GM21390 (cell line): ENCODE results near the gene MTF2.
"Not testable (repeated sequence)": the region's sequence is repeated elsewhere in the genome, so short reads cannot be mapped to it uniquely, and the experiment has no call there.

Experiments used
- ATAC-seq: cut with Tn5 transposase; IDR thresholded peaks from one replicate; pipeline ENCODE4 v1.9.1; 2021; ENCODE audit not compliant: unreplicated experiment

MTF2 gene

DNA sequence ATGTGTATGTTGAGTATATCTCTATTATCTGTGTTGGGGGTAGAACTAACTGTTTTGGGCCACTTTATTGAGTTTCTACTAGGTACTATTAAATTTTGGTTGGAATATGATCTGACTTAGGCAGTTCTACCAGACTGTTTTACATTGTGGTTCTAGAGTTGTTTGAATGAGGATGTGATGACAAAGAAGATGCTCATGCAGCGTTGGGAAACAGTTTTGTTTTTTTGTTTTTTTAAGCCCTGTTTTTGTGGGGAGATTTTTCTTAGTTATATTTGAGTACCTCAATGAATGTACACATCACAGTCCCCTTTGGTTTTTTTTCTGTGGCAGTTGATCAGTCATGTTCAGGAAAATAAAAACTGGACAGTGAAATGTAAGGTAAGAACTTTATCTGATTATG, 61.0 kb downstream of the MTF2 start:
- ATAC-seq: no peak

DNA sequence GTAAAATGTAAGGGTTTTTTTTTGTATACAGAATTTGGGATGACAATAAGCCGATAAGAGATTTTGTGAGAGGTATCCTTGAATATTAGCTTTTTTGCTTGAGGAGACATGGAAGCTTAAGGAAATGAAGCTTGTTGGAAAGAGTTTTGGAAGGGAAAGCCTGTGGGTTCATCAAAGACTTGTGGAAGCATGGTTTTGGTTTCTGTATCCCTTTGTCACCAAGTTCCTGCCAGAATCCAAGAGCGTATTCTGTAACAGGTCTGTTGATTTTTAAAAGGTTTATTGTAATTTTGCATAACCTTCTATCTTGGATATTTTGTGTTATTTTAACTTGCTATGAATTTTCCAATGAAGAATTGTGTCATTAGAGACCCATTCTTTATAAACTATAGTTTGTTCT, 63.1 kb downstream of the MTF2 start:
- ATAC-seq: no peak

DNA sequence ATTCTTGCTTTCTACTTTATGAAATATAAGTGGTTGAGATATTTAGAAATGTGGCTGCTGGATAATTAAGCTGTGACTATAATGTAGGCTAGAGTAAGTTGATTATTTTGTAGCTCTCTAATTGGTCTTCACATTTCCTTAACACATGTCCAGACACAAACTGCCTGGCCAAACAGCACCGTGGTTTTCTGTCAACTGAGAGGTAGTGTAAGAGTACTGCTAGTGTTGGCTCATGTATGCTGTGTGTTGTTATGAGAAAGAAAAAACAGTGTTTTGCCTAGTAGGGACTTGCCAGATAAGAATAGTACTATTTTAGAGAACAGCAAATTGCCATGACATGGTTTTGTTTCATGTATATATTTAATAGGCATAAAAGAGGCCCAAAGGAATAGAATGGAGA, 64.1 kb downstream of the MTF2 start:
- ATAC-seq: no peak

DNA sequence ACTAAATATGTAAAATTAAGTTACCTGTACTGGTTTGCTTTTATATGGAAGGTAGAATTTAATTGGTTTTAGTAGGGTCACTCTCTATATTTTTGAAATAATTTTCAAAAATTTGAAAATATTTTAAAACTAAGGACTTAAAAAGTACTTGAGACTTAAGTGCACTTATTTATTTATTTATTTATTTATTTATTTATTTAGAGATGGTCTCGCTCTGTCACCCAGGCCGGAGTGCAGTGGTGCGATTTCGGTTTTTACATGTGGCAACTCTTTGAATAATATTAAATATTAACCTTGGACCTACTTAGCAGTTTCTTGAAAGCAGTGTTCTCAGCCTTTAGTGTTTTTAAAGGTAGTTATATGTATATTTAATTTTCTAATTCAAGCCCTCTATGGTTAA, 64.7 kb downstream of the MTF2 start:
- no peak for ATAC-seq

DNA sequence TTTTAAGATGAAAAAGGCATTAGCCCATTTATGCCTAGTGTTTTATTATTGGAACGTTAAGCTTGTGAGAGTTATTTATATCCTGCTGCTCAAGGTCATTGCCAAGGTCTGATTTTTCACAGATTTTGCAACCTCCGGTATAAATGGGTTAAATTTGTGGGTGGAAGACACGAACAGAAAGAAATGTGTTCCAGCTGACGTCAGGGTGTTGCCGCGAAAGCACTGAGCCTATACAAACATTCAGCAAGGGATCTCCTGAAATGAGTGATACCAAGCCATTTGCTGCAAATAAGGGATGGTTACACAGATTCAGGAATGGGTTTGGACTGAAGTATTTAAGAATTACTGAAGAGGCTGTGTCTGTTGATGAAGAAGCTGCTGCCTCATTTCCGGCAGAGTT, 68.9 kb downstream of the MTF2 start:
- ATAC-seq: no peak

DNA sequence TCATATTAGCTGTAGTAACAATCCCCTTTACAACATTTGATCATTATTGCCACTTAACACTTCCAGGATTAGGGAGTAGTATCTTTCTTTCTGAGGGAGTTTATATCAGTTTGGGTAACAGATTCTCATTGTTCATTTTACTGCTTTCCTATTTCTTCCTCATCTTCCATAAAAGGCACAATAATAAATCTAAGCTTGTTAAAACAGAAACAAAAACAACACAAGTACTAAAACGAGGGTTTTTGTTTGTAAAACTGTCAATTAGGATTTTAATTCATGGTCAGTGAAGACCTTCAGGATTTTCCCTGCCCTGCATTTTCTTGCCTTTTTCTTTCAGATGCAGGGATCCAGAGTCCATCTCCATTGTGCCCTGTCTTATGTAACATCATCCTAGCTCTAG, 71.6 kb downstream of the MTF2 start:
- no peak for ATAC-seq

DNA sequence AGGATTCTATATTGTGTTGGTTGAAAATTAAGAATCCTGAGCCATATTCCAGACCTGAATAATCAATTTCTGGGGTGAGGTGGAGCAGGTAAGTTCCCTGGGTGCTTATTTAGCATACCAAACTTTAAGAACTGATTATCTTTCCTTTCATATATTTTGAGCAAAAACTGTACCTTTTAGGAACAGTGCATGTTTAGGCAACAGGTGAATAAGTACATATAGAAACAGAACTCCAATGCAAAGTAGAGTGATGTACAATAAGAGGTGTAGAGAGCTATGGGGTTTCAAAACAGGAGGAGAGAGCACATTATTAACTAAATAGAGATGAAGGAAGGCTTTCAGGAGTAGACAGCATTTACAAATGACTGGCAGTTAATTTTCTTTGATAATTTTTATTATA, 72.4 kb downstream of the MTF2 start:
- ATAC-seq: no peak

DNA sequence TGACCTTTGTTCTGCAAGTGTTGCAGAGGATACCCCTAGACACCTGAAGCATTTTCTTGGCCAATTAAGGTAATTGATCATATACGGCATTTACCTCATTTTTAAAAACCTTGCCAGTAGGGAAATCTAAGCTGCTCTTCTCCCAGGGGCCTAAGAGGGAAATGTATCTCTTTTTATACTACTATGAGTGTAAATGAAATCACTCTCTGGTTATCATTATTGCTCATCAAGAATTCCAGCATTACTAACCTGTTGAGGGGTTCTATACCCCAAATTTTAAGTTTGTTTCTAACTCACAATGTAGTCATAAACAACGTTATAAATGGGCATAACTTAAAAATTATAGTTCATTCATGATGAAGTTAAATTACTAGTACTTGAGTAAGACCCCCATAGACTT, 73.8 kb downstream of the MTF2 start:
- ATAC-seq: no peak

DNA sequence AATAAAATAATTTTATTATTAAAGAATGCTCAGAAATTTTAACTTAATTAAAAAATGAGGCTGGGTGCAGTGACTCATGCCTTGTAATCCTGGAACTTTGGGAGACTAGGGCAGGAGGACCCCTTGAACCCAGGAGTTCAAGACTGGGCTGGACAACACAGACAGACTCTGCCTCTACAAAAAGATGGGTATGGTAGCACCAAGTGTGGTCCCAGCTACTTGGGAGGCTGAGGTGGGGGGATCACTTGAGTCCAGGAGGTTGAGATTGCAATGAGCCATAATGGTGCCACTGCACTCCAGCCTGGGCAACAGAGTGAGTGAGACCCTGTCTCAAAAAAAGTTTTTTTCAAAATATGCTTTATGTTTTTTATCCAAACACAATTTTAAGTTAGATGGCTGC, 75.8 kb downstream of the MTF2 start:
- no peak for ATAC-seq

DNA sequence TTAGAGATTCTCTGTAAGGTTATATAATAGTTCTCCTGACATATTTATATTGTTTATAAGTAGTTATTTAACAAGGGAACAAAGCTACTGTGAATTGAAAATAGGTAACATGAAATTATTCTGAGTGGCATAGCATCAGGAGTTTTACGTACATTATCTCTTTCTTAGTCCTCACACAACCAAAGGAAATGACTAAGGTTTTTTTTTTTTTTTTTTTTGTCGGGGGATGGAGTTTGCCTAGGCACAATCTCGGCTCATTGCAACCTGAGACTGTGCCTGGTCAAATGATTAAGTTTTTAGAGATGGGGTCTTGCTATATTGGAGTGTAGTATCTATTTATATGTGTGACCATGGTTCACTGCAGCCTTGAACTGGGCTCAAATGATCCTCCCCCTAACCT, 76.3 kb downstream of the MTF2 start:
- ATAC-seq: no peak

DNA sequence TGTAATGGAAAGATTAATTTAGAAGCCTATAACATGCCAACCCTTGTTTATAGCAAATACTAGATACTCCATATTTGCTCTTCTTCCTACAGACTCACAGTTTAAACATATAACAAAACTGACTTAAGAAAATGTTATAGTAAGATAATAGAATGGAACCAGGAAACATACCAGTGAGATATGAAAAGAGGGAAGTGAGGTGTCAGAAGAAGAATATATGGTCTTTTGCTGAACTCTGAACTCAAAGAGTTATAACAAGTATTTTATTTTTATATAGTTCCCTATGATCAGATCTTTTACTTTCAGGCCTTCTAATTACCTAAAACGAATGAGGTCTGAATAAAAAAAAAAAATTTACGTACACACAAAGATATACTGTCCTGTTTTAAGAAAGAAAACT, 80.3 kb downstream of the MTF2 start:
- no peak for ATAC-seq

DNA sequence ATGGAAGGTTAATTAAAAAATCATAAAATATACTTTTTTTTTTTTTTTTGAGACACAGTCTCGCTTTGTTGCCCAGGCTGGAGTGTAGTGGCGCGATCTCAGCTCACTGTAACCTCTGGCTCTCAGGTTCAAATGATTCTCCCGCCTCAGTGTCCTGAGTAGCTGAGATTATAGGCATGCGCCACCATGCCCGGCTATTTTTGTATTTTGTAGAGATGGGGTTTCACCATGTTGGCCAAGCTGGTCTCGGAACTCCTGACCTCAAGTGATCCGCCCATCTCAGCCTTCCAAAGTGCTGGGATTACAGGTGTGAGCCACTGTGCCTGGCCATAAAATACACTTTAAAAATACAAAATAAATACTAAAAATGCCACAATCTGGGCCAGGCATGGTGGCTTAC, 84.2 kb downstream of the MTF2 start:
- not testable (repeated sequence) for ATAC-seq

DNA sequence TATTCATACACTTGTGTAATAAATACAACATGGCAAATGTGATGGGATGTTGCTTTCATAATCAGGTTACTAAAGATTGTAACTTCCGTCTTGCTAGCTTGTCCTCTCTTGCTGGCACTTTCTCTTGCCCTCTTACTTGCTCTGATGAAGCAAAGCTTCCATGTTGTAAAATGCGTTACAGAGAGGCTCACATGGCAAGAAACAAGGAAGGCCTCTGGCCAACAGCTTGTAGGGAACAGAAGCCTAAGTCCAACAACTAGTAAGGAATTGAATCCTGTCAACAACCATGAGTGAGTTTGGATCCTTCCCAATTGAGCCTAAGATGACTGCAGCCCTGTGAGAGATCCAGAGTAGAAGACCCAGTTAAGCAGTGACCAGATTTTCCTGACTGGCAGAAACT, 85.7 kb downstream of the MTF2 start:
- no peak for ATAC-seq

DNA sequence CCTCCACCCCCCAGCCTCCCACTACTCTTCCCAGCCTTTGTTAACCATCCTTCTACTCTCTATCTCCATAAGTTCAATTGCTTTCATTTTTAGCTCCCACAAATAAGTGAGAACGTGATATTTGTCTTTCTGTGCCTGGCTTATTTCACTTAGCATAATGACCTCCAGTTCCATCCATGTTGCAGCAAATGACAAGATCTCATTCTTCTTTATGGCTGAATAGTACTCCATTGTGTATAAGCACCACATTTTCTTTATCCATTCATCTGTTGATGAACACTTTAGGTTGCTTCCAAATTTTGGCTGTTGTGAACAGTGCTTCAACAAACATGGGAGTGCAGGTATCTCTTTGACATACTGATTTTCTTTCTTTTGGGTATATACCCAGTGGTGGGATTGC, 86.8 kb downstream of the MTF2 start:
- ATAC-seq: not testable (repeated sequence)

DNA sequence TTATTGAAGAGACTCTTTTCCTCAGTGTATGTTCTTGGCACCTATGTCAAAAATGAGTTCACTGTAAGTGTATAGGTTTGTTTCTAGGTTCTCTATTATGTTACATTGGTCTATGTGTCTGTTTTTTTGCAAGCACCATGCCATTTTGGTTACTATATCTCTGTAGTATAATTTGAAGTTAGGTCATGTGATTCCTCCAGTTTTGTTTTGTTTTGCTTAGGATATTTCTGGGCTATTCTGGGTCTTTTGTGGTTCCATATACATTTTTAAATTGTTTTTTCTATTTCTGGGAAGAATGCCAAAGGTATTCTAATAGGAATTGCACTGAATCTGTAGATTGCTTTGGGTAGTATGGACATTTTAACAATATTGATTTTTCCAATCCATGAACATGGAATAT, 87.9 kb downstream of the MTF2 start:
- no peak for ATAC-seq

DNA sequence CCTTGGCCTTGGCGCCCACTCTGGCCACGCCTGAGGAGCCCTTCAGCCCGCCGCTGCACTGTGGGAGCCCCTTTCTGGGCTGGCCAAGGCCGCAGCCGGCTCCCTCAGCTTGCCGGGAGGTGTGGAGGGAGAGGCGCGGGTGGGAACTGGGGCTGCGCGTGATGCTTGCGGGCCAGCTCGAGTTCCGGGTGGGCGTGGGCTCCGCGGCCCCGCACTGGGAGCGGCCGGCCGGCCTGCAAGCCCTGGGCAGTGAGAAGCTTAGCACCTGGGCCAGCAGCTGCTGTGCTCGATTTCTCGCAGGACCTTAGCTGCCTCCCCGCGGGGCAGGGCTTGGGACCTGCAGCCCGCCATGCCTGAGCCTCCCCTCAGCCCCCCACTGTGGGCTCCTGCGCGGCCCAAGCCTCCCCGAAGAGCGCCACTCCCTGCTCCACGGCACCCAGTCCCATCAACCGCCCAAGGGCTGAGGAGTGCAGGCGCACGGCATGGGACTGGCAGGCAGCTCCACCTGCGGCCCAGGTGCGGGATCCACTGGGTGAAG, 91.1 kb downstream of the MTF2 start:
- ATAC-seq: not testable (repeated sequence)

DNA sequence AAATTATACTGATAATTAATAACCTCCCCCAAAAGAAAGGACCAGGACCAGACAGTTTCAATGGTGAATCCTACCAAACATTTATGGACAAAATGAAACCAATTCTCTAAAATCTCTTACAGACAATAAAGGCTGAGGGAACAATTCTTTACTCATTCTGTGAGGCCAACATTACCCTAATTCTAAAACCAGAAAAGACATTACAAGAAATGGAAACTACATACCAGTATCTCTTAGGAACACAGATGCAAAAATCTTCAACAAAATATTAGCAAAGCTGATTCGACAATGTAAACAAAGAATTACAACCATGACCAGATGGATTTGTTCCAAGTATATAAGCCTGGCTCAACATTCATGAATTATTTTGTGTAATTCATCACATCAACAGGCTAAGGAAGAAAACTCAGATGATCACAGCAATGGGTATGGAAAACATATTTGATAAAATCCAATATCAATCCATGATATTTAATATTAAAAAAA, 92.5 kb downstream of the MTF2 start:
- ATAC-seq: no peak

DNA sequence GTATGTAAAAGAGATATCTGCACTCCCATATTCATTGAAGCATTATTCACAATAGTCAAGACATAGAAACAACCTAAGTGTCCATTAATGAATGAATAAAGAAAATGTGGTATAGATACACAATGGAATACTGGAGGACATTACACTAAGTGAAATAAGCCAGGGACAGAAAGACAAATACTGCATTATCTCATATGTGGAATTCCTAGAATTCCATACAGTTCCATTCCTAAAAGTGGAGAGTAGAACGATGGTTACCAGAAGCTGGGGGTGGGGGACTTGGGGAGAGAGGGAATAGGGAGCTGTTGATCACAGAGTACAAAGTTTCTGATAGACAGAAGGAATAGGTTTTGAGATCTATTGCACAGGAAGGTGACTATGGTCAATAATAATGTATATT, 93.7 kb downstream of the MTF2 start:
- ATAC-seq: no peak

DNA sequence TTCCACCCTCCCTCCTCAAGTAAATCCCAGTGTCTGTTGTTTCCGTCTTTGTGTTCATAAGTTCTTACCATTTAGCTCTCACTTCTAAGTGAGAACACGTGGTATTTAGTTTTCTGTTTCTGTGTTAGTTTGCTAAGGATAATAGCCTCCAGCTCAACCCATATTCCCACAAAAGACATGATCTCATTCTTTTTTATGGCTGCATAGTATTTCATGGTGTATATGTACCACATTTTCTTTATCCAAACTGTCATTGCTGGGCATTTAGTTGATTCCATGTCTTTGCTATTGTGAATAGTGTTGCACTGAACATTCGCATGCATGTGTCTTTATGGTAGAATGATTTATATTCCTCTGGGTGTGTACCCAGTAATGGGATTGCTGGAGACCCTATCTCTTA, 95.6 kb downstream of the MTF2 start:
- not testable (repeated sequence) for ATAC-seq

DNA sequence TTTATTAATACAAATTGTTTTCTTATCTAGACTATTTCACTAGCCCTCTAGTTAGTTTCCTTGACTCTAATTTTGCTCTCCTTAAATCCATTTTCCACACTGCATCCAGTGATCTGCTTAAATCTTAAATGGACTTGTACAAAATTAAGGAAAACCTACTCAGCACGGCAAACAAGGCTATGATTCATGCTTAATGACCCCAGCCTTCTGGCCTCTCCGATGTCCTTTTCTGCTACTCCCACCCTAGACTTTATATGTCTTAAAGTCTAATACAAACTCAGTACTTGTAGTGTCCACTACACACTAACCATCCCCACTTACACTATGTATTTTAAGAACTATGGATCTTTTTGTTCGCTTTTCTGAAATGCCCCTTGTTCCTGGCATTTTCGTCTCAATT, 98.9 kb downstream of the MTF2 start:
- ATAC-seq: no peak

DNA sequence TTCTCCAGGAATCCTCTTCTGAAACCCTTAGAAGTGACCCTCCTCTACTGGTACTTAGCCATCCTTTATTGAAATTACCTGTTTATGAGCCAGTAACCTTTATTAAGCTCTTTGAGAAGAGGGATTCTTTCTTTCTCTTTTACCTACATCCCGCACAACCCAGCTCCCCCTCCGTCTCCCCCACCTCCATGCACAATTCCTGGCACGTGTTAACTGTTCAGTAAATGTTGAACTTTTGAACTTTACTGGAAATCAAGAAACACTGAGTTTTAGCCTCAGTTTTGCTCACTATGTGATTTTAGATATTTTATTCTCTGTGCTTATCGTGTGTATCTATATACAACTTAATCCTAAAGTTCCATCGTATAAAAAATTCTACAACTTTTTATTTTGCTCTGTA, 99.3 kb downstream of the MTF2 start:
- no peak for ATAC-seq

DNA sequence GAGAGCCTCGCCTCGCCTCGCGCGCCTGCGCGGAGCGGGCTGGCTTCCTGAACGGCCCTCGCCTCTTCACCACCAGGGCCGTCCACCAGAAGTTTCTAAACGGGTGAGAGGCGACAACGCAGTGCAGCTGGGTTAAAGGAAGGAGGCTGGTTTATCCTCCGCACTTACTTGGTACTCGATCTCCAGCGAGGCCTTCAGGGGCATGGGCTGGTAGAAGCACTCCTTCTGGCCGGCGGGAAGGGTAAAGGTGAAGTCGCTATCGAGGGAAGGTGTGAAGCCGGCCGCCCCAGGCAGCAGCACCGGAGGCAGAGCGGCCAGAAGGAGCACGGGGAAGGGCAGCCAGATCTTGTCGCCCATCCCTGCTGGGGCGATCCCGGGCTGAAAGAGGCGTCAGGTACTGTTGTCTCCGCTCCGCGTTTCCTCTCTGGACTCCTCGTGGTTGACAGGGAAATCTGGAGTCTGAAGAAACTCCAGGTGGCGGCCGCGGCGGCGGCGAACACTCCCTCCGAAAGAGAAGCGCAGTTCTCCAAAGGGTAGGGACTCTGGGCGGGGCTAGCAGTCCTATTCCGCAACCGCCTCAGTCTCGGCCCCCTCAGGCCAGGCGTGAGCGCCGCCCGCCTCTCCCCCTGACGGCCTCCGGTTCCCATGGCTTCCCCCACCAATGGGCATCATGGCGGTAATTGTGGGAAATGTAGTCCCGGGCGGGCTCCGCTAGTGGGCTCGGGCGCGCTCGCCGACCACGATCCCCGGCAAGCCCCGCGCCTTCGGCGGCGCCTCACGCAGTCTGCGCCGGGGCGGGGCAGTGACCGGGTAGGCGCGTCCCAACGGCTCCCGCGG, 101.0 kb downstream of the MTF2 start, which contains the start of gene TMED5:
Gene TMED5, minus strand, starts transcription at position 528 of the 837 bp plus-strand sequence. Its CDS starts 171 bp downstream, at position 357.
- peak; percentile 84 for ATAC-seq
